ENCODE data around the gene C5orf52. TPM values are rescaled to one million over a fixed set of nuclear protein-coding genes. Genes with fewer than 3 reads are reported as not detected.

Gene C5orf52
- total RNA-seq, 3 donors from 2014 or later: not detected

Other genes starting within 250 kb of the C5orf52 start
- under 1 TPM; under 0.01 to 0.29 (median 0.16) TPM for gene NIPAL4, start 211.3 kb upstream of the C5orf52 start, total RNA-seq
- 1 to 10 TPM; 1.9 to 3.6 (median 3.5) TPM for gene ADAM19, start 95.8 kb upstream of the C5orf52 start, total RNA-seq
- gene SOX30, start 19.1 kb upstream of the C5orf52 start, total RNA-seq: under 1 TPM in 1 of 3 donors, not detected in 2; 0.16 TPM
- gene THG1L, start 59.9 kb downstream of the C5orf52 start, total RNA-seq: 10 to 100 TPM; 12.3 to 15.1 (median 13.5) TPM
- gene LSM11, start 72.2 kb downstream of the C5orf52 start, total RNA-seq: 1 to 10 TPM; 1.8 to 5.7 (median 4.6) TPM
- gene CLINT1, start 187.6 kb downstream of the C5orf52 start, total RNA-seq: 100 to 1,000 TPM in 1 of 3 donors, 10 to 100 TPM in 2; 86.5 to 157 (median 89.5) TPM

All from breast epithelium (tissue), 3 donors.